Sigmoid colon (tissue), 7 donors: ENCODE results near the gene CTSA. TPM values are rescaled to one million over a fixed set of nuclear protein-coding genes. Genes with fewer than 3 reads are reported as not detected.

Experiments
- DNase-seq: peaks from one replicate; pipeline ENCODE4 v3.0.0-alpha.2; 2019
- H3K27ac ChIP-seq, 4 donors: fragments of 200-600 bp; sonication (generic); one replicate each; pipeline ENCODE4 v1.5.1; 2016 to 2019; ENCODE audit warnings: mild to moderate bottlenecking in 1 of 4
- H3K27me3 ChIP-seq, 3 donors: fragments of 200-600 bp; sonication (generic); one replicate each; pipeline ENCODE4 v1.5.1; 2019; ENCODE audit warnings: mild to moderate bottlenecking in 1 of 3
- H3K36me3 ChIP-seq, 4 donors: fragments of 200-600 bp; sonication (generic); one replicate each; pipeline ENCODE4 v1.5.1; 2016 to 2019
- H3K4me1 ChIP-seq, 4 donors: fragments of 200-600 bp; sonication (generic); one replicate each; pipeline ENCODE4 v1.5.1; 2017 to 2019
- H3K4me3 ChIP-seq, 4 donors: fragments of 200-600 bp; sonication (generic); one replicate each; pipeline ENCODE4 v1.5.1; 2017 to 2019; ENCODE audit warnings: mild to moderate bottlenecking in 2 of 4, moderate library complexity in 1 of 4
- H3K9me3 ChIP-seq, 4 donors: fragments of 200-600 bp in 3 of 4; sonication (generic) in 3 of 4; one replicate each; pipeline versions ENCODE4 v1.5.1 to v1.6.1; 2013 to 2019
- EP300 ChIP-seq, 4 donors: sonication (generic); formaldehyde crosslinking; IDR thresholded peaks; one replicate each; pipeline ENCODE4 v1.6.1; 2017; ENCODE audit warnings: antibody characterized with exemption in 4 of 4
- POLR2A ChIP-seq, 2 donors: fragments of 450-650 bp; IDR thresholded peaks; one replicate each; pipeline ENCODE4 v1.6.1; 2016; ENCODE audit warnings: antibody characterized with exemption in 2 of 2, mild to moderate bottlenecking in 2 of 2, moderate library complexity in 2 of 2
- POLR2AphosphoS5 ChIP-seq, 4 donors: sonication (generic); formaldehyde crosslinking; IDR thresholded peaks; one replicate each; pipeline ENCODE4 v1.6.1; 2017; ENCODE audit warnings: antibody characterized with exemption in 4 of 4
- WGBS, 2 donors: extraction: QIAGEN DNeasy Blood & Tissue Kit; methylation state at CpG; one replicate each; pipeline ENCODE4 v1.1.7; 2013; 5-methylcytosine and 5-hydroxymethylcytosine counted together
- intact Hi-C: fragments of 100-400 bp; cut with DNase I; formaldehyde crosslinking; loops from one replicate; pipeline ENCODE4 v1.15.1; 2023
- polyA plus RNA-seq, 3 donors: library from polyadenylated mRNA; stranded (reverse); fragments of 200-250 nt; gene quantifications; one replicate each; pipeline ENCODE4 v1.2.3, GENCODE V29; 2013
- total RNA-seq, 4 donors: library from RNA; depleted of rRNA; stranded (reverse); fragments of >200 nt; gene quantifications; one replicate each; pipeline ENCODE4 v1.1.0, GENCODE V29; 2016
- TF ChIP-seq, protein P1 (sequence below), 4 experiments: fragments of 450-650 bp in 3 of 4; fragments of 200-600 bp in 1 of 4; IDR thresholded peaks; one replicate each; pipeline ENCODE4 v1.5.1; 2016 to 2019; ENCODE audit warnings: antibody characterized with exemption in 4 of 4, mild to moderate bottlenecking in 3 of 4, moderate library complexity in 2 of 4
- donor health status: healthy with polysubstance abuse.
- donor health status: Bipolar disorder and iron deficiency.
- donor health status: healthy.

CTSA gene
- total RNA-seq (10 to 100 TPM; 45.7 to 79.5 (median 56.7) TPM), polyA plus RNA-seq (100 to 1,000 TPM in 2 of 3 donors, 10 to 100 TPM in 1; 64.9 to 203 (median 169) TPM)

DNA sequence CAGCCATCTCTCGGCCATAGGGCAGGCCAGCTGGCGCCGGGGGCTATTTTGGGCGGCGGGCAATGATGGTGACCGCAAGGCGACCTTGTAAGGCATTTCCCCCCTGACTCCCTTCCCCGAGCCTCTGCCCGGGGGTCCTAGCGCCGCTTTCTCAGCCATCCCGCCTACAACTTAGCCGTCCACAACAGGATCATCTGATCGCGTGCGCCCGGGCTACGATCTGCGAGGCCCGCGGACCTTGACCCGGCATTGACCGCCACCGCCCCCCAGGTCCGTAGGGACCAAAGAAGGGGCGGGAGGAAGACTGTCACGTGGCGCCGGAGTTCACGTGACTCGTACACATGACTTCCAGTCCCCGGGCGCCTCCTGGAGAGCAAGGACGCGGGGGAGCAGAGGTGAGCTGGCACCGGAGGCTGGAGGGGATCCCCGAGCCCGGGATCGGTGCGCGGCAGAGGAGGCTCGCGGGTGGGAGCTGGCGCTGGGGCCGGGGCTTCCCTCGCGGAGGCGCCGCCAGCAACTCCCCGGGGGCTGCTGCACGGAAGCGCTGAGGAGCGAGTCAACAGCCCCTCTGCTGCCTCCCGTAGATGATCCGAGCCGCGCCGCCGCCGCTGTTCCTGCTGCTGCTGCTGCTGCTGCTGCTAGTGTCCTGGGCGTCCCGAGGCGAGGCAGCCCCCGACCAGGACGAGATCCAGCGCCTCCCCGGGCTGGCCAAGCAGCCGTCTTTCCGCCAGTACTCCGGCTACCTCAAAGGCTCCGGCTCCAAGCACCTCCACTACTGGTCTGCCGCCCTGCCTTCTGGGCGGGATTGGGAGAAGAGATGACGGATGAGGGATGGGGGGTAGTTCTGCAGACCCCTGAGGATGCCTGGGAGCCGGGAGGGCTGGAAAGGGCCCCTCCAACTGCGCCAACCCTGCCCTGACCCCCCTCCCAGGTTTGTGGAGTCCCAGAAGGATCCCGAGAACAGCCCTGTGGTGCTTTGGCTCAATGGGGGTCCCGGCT is at the start of gene CTSA, which contains the start of gene NEURL2:
Gene CTSA (plus strand): TSS at position 351 of the 999 bp plus-strand sequence. CDS start 234 bp downstream, at position 585.
Gene NEURL2 (minus strand): TSS at position 224 of the 999 bp plus-strand sequence. CDS start 217 bp downstream, at position 7.
- Histone ChIP-seq H3K27me3 (no peaks in the 10 kb centered on the region), H3K27ac (peak within 1 kb of the TSS; percentile 89 to 93 (median 91)), H3K4me1 (peaks cover 0 to 40% (median 29%) of the 10 kb centered on the region in 4 donors), H3K36me3 (peaks cover 7 to 53% (median 22%) of the 10 kb centered on the region in 4 donors), H3K4me3 (peak within 1 kb of the TSS; percentile 57 to 95 (median 81)), H3K9me3 (no peaks in the 10 kb centered on the region)
- DNase-seq = peak; percentile 98
- 0 to 1% methylated on average over 78 of the region's 78 CpGs for WGBS, 2 donors
- intact Hi-C loops = loop anchor here (1.0 to 5.0 kb wide), 5 partner anchors 19 to 92 kb away; partner anchors contain the start of genes PCIF1, SNX21 and ZNF335
- TF ChIP-seq POLR2AphosphoS5 (IDR thresholded peaks at IDR 0.05) (peak; percentile 70 to 93 (median 86)), EP300 (IDR thresholded peaks at IDR 0.05) (peak in 1 of 4 donors; percentile 23), POLR2A (IDR thresholded peaks at IDR 0.05) (peak; percentile 32 to 42)
- TF ChIP-seq, protein P1, sequence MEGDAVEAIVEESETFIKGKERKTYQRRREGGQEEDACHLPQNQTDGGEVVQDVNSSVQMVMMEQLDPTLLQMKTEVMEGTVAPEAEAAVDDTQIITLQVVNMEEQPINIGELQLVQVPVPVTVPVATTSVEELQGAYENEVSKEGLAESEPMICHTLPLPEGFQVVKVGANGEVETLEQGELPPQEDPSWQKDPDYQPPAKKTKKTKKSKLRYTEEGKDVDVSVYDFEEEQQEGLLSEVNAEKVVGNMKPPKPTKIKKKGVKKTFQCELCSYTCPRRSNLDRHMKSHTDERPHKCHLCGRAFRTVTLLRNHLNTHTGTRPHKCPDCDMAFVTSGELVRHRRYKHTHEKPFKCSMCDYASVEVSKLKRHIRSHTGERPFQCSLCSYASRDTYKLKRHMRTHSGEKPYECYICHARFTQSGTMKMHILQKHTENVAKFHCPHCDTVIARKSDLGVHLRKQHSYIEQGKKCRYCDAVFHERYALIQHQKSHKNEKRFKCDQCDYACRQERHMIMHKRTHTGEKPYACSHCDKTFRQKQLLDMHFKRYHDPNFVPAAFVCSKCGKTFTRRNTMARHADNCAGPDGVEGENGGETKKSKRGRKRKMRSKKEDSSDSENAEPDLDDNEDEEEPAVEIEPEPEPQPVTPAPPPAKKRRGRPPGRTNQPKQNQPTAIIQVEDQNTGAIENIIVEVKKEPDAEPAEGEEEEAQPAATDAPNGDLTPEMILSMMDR (IDR thresholded peaks at IDR 0.05) = no peak

DNA sequence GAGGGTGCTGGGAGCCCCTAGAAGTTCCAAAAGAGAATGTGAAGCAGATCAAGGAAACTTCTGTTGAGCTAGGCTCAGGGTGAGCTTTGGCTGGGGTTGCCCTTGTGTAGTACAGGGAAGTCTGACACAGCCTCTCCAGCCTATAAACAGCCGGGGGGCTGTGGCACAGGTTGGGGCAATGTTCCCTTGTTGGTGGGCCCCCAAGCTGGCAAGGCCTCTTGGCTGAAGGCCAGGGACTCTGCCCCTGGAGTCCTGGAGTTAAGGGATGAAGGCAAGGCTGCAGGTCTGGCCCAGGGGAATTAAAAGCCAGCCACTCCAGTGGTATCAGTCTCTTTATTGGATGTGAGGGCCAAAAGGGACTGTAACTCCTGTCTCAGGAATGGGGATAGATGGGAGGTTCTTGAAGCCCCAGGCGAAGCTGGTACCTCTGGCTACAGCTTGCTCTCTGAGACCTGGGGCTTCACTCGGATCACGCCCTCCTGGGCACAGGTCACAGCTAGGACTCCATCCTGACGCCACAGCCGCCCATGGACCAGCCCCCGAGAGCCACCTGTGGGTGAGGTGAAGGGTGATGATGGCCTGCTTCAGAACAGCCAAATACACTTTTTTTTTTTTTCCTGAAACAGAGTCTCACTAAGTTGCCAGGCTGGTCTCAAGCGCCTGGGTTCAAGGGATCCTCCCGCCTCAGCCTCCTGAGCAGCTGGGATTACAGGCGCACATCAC is 49.6 kb upstream of the CTSA start:
- Histone ChIP-seq H3K36me3 (peaks cover 22 to 80% (median 32%) of the 10 kb centered on the region in 4 donors), H3K9me3 (no peaks in the 10 kb centered on the region), H3K27me3 (no peaks in the 10 kb centered on the region), H3K4me3 (no peak overlapping the region), H3K27ac (peak overlapping the region; percentile 61 to 79 (median 76)), H3K4me1 (peaks cover 0 to 54% (median 43%) of the 10 kb centered on the region in 4 donors)
- DNase-seq = no peak
- TF ChIP-seq POLR2A (IDR thresholded peaks at IDR 0.05) (no peak), EP300 (IDR thresholded peaks at IDR 0.05) (no peak), POLR2AphosphoS5 (IDR thresholded peaks at IDR 0.05) (no peak)
- TF ChIP-seq, protein P1 (IDR thresholded peaks at IDR 0.05) = no peak
- WGBS, 2 donors = 92 to 93% methylated on average over 10 of the region's 10 CpGs
- intact Hi-C loops = no loop called here

DNA sequence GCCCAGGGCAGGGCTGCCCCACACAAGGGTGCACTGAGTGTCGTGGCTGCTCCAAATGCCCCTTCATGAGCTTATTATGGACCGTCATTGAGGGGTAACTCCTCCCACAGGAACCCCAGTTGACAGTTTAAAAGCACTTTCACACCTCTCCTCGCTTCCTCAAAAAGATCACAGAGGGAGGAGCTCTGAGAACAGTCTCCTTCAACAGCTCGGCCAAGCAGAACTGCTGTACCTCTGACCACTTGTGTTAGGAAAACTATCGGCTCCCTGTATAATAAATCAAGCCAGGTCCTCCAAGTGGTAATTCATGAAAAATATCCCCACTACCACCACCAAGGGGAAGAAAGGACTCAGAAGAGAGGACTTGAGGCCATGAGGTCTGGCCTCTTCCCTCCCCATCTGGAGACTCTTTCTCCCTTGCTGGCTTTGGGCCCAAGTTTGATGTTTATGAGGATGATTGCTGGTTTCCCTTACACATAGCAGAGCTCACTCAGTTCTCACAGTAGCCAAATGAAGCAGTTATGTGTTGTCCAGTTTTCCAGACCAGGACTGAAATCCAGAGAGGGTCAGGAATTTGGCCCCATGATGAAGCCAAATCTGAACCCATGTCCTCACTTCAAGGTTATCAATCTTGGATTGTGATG is 48.8 kb upstream of the CTSA start:
- DNase-seq = peak; percentile 90
- intact Hi-C loops = no loop called here
- no peaks in the 10 kb centered on the region for H3K9me3 ChIP-seq
- TF ChIP-seq, protein P1 (IDR thresholded peaks at IDR 0.05) = no peak
- TF ChIP-seq POLR2AphosphoS5 (IDR thresholded peaks at IDR 0.05) = peak in 2 of 4 donors; percentile 64 to 69
- no peak for TF ChIP-seq EP300 (IDR thresholded peaks at IDR 0.05)
- TF ChIP-seq POLR2A (IDR thresholded peaks at IDR 0.05) = no peak
- H3K4me1 ChIP-seq = peaks cover 0 to 47% (median 36%) of the 10 kb centered on the region in 4 donors
- peaks cover 22 to 80% (median 32%) of the 10 kb centered on the region in 4 donors for H3K36me3 ChIP-seq
- no peak overlapping the region for H3K4me3 ChIP-seq
- 47 to 72% methylated on average over 5 of the region's 5 CpGs for WGBS, 2 donors
- H3K27ac ChIP-seq = peak overlapping the region; percentile 61 to 79 (median 76)
- no peaks in the 10 kb centered on the region for H3K27me3 ChIP-seq

DNA sequence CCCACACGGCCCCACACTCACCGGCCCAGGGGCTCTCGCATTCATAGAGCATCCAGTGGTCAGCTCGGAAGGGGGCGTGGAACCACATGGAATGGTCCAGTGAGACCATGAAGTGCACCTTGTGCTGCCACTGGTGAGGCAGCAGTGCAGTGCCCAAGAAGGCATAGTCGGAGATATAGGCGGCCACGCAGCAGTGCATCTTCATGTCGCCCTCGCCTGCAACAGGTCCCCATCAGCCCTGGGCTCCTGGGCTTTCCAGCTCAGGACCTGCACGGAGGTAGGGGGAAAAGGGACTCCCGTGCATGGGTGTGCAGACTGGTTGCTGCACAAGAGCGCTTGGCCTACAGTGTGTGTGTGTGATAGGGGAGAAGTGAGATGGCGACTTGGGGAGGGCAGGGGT is 47.6 kb upstream of the CTSA start:
- DNase-seq = no peak
- Histone ChIP-seq H3K27ac (peak overlapping the region; percentile 61 to 79 (median 76)), H3K9me3 (no peaks in the 10 kb centered on the region), H3K4me3 (no peak overlapping the region), H3K36me3 (peaks cover 25 to 80% (median 38%) of the 10 kb centered on the region in 4 donors), H3K4me1 (peaks cover 0 to 45% (median 36%) of the 10 kb centered on the region in 4 donors), H3K27me3 (no peaks in the 10 kb centered on the region)
- TF ChIP-seq POLR2A (IDR thresholded peaks at IDR 0.05) (no peak), POLR2AphosphoS5 (IDR thresholded peaks at IDR 0.05) (peak in 2 of 4 donors; percentile 6 to 12)
- TF ChIP-seq, protein P1 (IDR thresholded peaks at IDR 0.05) = no peak
- WGBS, 2 donors = 94% methylated on average over 14 of the region's 14 CpGs
- intact Hi-C loops = no loop called here
